Measurements from ENCODE around the gene PLAAT4. TPM values are rescaled to one million over a fixed set of nuclear protein-coding genes. Genes with fewer than 3 reads are reported as not detected.

PLAAT4 gene
- total RNA-seq, 1 experiment from 2014 or later = 2.9 TPM

- no peak for DNase-seq (ENCODE audit: low spot score)
- H3K36me3 Mint-ChIP-seq = peaks cover 79% of the 10 kb centered on the region
- ATAC-seq = no peak
- POLR2A ChIA-PET = no interaction called here
- CTCF ChIA-PET = interaction anchor here (0.7 kb wide), 1 partner anchor 28 kb away, joined by 3 read pairs; no protein-coding TSS in a partner anchor
- no peak overlapping the region for H3K27ac Mint-ChIP-seq
- H3K4me1 Mint-ChIP-seq = peaks cover 18% of the 10 kb centered on the region
- no peak for TF ChIP-seq FOXJ3 (CRISPR knock-in tag; IDR thresholded peaks at IDR 0.05; ENCODE audit: borderline replicate concordance)
- H3K9me3 Mint-ChIP-seq = peaks cover 9% of the 10 kb centered on the region; the same call in 1 of the 2 replicates
- no peaks in the 10 kb centered on the region for H3K27me3 Mint-ChIP-seq (ENCODE audit: low read depth)
- no peak overlapping the region for H3K4me3 Mint-ChIP-seq
Observed at GRCh38 chr11:63595296-63595695, 58.7 kb downstream of the PLAAT4 start.

Other genes with a start within 250 kb of the PLAAT4 start
- gene SLC22A9, start 167.0 kb upstream of the PLAAT4 start, total RNA-seq (2021) = not detected in 3 replicates
- gene PLAAT5, start 45.6 kb upstream of the PLAAT4 start, total RNA-seq (2021) = 14.7 to 23.0 TPM (median 16.0 TPM) in 3 replicates
- gene LGALS12, start 30.7 kb upstream of the PLAAT4 start, total RNA-seq (2021) = 1.1 to 1.4 TPM (median 1.4 TPM) in 3 replicates
- 0.25 to 0.66 TPM (median 0.55 TPM) in 3 replicates for gene PLAAT2, start 26.6 kb downstream of the PLAAT4 start, total RNA-seq (2021)
- gene PLAAT3, start 77.6 kb downstream of the PLAAT4 start, total RNA-seq (2021) = 143 to 160 TPM (median 146 TPM) in 3 replicates
- 28.8 to 32.8 TPM (median 32.1 TPM) in 3 replicates for gene ATL3, start 134.6 kb downstream of the PLAAT4 start, total RNA-seq (2021)
- gene RTN3, start 144.7 kb downstream of the PLAAT4 start, total RNA-seq (2021) = 156 to 167 TPM (median 159 TPM) in 3 replicates
- gene ZFTA, start 232.0 kb downstream of the PLAAT4 start, total RNA-seq (2021) = 44.7 to 47.2 TPM (median 45.6 TPM) in 3 replicates